CD8-positive, alpha-beta memory T cell (primary cell): ENCODE data around the gene FN1. TPM values are rescaled to one million over a fixed set of nuclear protein-coding genes. Genes with fewer than 3 reads are reported as not detected.
"Not testable (repeated sequence)": the region's sequence is repeated elsewhere in the genome, so short reads cannot be mapped to it uniquely, and the experiment has no call there.

Source experiments
- CTCF ChIA-PET: fragments of 350-600 bp; sonication (Branson Sonifier 250); formaldehyde crosslinking; loops from one replicate; lab custom pipeline; 2021; ENCODE audit warnings: antibody characterized with exemption; lab: Charles Lee
- POLR2A ChIA-PET: fragments of 350-600 bp; sonication (Branson Sonifier 250); formaldehyde crosslinking; loops from one replicate; lab custom pipeline; 2021; ENCODE audit warnings: antibody characterized with exemption; lab: Charles Lee
- DNase-seq, 5 donors: peaks; one replicate each; pipeline versions ENCODE4 v3.0.0 to v3.0.0-alpha.2; 2020 to 2022; ENCODE audit warnings: mixed read lengths in 1 of 5
- H3K27ac ChIP-seq: one replicate; pipeline ENCODE4 v1.7.0; 2013; ENCODE audit warnings: low read depth, mild to moderate bottlenecking, low read length, moderate library complexity
- H3K27me3 ChIP-seq: 2 replicates; pipeline ENCODE4 v1.7.0; 2013; ENCODE audit warnings: low read length, mild to moderate bottlenecking; ENCODE audit not compliant: insufficient read depth, poor library complexity, severe bottlenecking
- H3K36me3 ChIP-seq: 2 replicates; pipeline ENCODE4 v1.7.0; 2013; ENCODE audit warnings: mild to moderate bottlenecking, low read length, moderate library complexity; ENCODE audit not compliant: insufficient read depth
- H3K4me1 ChIP-seq: 2 replicates; pipeline ENCODE4 v1.7.0; 2013; ENCODE audit warnings: mild to moderate bottlenecking, low read length, moderate library complexity; ENCODE audit not compliant: insufficient read depth
- H3K4me3 ChIP-seq: 2 replicates; pipeline ENCODE4 v1.7.0; 2013; ENCODE audit warnings: mild to moderate bottlenecking, low read length
- H3K9me3 ChIP-seq: 2 replicates; pipeline ENCODE4 v1.7.0; 2013; ENCODE audit warnings: mild to moderate bottlenecking, low read length
- H3K27ac Mint-ChIP-seq, 8 donors: one replicate each; pipeline ENCODE4 v1.8.0; 2020 to 2021; ENCODE audit warnings: mixed read lengths in 8 of 8, mild to moderate bottlenecking in 6 of 8, inconsistent platforms in 3 of 8, moderate library complexity in 3 of 8
- H3K27me3 Mint-ChIP-seq, 2 donors: one replicate each; pipeline ENCODE4 v1.8.0; 2020 to 2021; ENCODE audit warnings: mixed read lengths in 2 of 2, mild to moderate bottlenecking in 1 of 2, moderate library complexity in 1 of 2
- H3K36me3 Mint-ChIP-seq, 3 donors: one replicate each; pipeline ENCODE4 v1.8.0; 2020 to 2021; ENCODE audit warnings: mixed read lengths in 3 of 3, inconsistent platforms in 1 of 3, mild to moderate bottlenecking in 1 of 3
- H3K4me1 Mint-ChIP-seq, 3 donors: one replicate each; pipeline ENCODE4 v1.8.0; 2020 to 2021; ENCODE audit warnings: mixed read lengths in 3 of 3, inconsistent platforms in 1 of 3, mild to moderate bottlenecking in 1 of 3
- H3K4me3 Mint-ChIP-seq, 7 donors: one replicate each; pipeline ENCODE4 v1.8.0; 2020 to 2021; ENCODE audit warnings: mixed read lengths in 7 of 7, mild to moderate bottlenecking in 6 of 7, moderate library complexity in 4 of 7, inconsistent platforms in 2 of 7
- H3K9me3 Mint-ChIP-seq, 5 donors: one replicate each; pipeline ENCODE4 v1.8.0; 2020 to 2022; ENCODE audit warnings: mixed read lengths in 5 of 5, mild to moderate bottlenecking in 3 of 5, moderate library complexity in 2 of 5, inconsistent platforms in 1 of 5
- polyA plus RNA-seq: library from polyadenylated mRNA; unstranded; fragments of 300-500 nt; fragmentation: Illumina TruSeq; gene quantifications from one replicate; pipeline ENCODE4 v1.2.3, GENCODE V29; 2021
- total RNA-seq, 2 experiments: library from RNA; stranded (reverse); gene quantifications; one replicate each; pipeline ENCODE4 v1.2.3, GENCODE V29; 2021

FN1 gene
- total and polyA plus RNA-seq, 3 experiments from 2014 or later: 0.08 to 0.31 (median 0.18) TPM

DNA sequence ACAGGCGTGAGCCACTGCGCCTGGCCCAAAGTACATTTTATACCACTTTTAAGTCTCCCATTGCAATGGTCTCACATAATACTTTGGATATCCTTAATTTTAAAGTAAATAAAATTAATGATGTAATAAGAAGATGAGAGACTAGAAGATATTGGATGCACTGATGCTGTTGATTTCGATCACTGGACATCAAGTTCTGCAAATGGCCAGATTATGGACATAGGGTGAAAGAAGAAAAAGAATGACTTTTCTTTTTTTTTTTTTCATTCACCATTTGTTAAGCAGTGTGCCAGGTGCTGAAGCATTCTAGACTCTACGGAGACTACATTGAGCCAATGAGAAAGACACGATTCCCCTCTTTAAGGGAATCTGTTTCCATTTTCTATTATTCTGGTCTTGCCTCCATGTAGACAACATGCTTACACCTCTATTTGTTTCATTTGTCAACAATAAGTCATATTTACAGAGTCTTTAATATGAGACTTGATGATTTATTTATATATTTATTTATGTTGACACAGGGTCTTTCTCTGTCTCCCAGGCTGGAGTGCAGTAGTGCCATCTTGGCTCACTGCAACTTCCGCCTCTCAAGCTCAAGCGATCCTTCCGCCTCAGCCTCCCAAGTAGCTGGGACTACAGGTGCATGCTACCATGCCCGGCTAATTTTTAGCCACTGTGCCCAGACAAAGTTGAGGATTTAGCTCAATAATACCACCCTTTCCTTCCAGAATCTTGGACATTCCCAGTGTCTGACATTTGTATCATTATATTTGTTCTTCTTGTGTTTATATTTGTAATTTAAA is 23.7 kb downstream of the FN1 start:
- no peak overlapping the region for H3K27ac ChIP-seq
- no peak for DNase-seq
- H3K9me3 ChIP-seq: no peaks in the 10 kb centered on the region
- Mint-ChIP-seq H3K36me3 (no peaks in the 10 kb centered on the region), H3K27me3 (peaks cover 2 to 48% of the 10 kb centered on the region in 2 donors), H3K27ac (no peak overlapping the region), H3K9me3 (peaks cover 0 to 2% (median 0%) of the 10 kb centered on the region in 5 donors), H3K4me1 (no peaks in the 10 kb centered on the region), H3K4me3 (no peak overlapping the region)
- no peaks in the 10 kb centered on the region for H3K36me3 ChIP-seq
- no peak overlapping the region for H3K4me3 ChIP-seq
- ChIA-PET CTCF (no interaction called here), POLR2A (no interaction called here)
- no peaks in the 10 kb centered on the region for H3K4me1 ChIP-seq
- no peaks in the 10 kb centered on the region for H3K27me3 ChIP-seq

DNA sequence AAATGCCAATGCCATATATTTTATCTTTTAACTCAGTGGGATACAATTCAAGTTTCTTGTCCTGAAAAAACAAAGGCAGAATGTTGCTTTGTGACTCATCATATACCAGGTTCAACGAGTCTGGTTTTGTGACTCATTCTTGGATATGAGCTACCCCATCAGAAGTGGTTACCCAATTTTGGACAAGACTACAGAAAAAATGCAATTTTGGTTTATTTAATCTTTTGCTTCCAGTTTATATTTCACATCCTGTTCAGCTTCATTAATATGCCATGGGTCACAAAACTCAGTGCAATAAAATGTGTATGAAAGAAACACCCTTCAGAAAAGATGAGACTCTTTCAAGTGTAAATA is 25.0 kb downstream of the FN1 start:
- no peaks in the 10 kb centered on the region for H3K4me1 ChIP-seq
- H3K27me3 ChIP-seq: no peaks in the 10 kb centered on the region
- DNase-seq: no peak
- no peaks in the 10 kb centered on the region for H3K9me3 ChIP-seq
- Mint-ChIP-seq H3K4me3 (no peak overlapping the region), H3K4me1 (no peaks in the 10 kb centered on the region), H3K27ac (no peak overlapping the region), H3K36me3 (no peaks in the 10 kb centered on the region), H3K9me3 (peaks cover 0 to 2% (median 0%) of the 10 kb centered on the region in 5 donors), H3K27me3 (peaks cover 2 to 44% of the 10 kb centered on the region in 2 donors)
- H3K4me3 ChIP-seq: no peak overlapping the region
- H3K36me3 ChIP-seq: no peaks in the 10 kb centered on the region
- ChIA-PET CTCF (interaction anchor here (1.1 kb wide), 1 partner anchor 11 kb away, joined by 3 read pairs; no protein-coding TSS in a partner anchor), POLR2A (no interaction called here)
- H3K27ac ChIP-seq: no peak overlapping the region

DNA sequence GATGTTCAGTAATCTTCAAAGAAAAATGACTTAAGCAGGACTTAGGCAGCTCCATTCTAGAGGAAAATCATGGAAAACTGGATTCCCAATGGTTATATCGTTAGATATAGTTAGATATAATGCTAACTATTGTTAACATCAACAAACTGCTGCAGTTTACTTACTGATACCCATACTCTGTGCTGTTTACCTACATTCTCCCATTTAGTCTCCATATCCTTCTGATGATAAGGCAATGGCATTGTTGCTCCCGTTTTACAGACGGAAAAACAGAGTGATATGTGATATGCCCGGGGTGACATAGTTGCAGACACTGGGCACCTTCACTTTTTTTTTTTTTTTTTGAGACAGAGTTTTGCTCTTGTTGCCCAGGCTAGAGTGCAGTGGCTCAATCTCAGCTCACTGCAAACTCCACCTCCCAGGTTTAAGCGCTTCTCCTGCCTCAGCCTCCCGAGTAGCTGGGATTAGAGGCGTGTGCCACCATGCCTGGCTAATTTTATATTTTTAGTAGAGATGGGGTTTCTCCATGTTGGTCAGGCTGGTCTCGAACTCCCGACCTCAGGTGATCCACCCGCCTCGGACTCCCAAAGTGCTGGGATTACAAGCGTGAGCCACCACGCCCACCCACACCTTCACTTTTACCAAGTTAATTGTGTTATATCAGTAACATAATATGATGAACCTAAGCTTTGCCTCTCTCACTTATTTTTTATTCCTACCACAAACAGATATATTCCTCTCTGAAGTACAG is 25.5 kb downstream of the FN1 start:
- H3K27me3 ChIP-seq, H3K36me3 ChIP-seq, H3K27ac Mint-ChIP-seq, POLR2A ChIA-PET, H3K4me3 Mint-ChIP-seq, H3K9me3 Mint-ChIP-seq, H3K4me1 ChIP-seq, H3K9me3 ChIP-seq, H3K4me3 ChIP-seq, H3K27ac ChIP-seq, DNase-seq, H3K4me1 Mint-ChIP-seq, H3K36me3 Mint-ChIP-seq: not testable (repeated sequence)
- CTCF ChIA-PET: interaction anchor here (1.1 kb wide), 1 partner anchor 12 kb away, joined by 3 read pairs; no protein-coding TSS in a partner anchor
- peaks cover 2 to 44% of the 10 kb centered on the region in 2 donors for H3K27me3 Mint-ChIP-seq

DNA sequence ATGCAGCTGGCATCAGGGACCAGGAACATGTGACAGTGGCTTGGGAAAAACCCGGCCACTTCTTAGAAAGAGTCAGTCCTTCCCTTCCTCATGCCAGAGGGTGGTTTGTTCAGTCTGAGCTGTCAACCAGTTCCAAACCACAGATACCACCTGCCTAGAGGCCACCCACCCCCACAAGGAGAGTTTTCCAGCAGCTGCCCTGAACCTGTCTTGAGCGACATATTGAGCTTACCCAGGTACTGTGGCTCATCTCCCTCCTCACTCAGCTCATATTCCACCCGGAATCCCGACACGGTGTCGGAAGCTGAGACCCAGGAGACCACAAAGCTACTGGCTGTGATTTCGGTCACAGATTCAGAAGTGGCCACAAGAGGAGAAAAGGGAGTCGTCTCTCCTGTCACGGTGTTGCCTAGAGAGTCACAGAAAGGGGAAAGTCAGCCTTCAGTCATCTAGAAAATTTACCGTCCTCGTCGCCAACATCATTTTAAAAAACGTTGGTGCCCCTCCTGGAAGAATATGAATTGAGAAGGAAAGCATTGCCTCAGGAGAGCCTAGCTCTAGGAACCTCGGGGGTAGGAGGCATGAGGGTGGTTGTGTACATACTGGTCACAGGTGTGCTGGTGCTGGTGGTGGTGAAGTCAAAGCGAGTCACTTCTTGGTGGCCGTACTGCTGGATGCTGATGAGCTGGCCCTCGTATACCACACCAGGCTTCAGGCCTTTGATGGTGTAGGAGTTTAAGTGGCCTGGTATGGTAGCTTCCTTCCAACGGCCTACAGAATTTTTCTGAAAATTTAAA is 26.3 kb downstream of the FN1 start:
- Mint-ChIP-seq H3K4me3 (no peak overlapping the region), H3K4me1 (no peaks in the 10 kb centered on the region)

DNA sequence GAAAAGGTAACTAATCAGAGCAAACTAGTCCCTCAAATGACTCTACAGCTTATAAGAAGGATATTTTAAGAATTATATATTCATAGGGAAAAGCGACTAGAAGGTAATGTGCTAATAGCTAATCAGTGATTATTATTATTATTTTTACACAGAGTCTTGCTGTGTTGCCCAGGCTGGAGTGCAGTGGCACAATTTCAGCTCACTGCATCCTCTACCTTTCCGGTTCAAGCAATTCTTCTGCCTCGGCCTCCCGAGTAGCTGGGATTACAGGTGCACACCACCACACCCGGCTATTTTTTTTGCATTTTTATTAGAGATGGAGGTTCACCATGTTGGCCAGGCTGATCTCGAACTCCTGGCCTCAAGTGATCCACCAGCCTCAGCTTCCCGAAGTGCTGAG is 27.4 kb downstream of the FN1 start:
- H3K27ac ChIP-seq, H3K36me3 Mint-ChIP-seq, H3K4me1 Mint-ChIP-seq, DNase-seq, H3K4me3 ChIP-seq, H3K27ac Mint-ChIP-seq, POLR2A ChIA-PET, H3K27me3 ChIP-seq, H3K9me3 Mint-ChIP-seq, CTCF ChIA-PET, H3K9me3 ChIP-seq, H3K4me1 ChIP-seq, H3K4me3 Mint-ChIP-seq, H3K36me3 ChIP-seq: not testable (repeated sequence)
- peaks cover 2 to 28% of the 10 kb centered on the region in 2 donors for H3K27me3 Mint-ChIP-seq

More for the DNA sequence above, 26.3 kb downstream of the FN1 start:
- peaks cover 0 to 2% (median 0%) of the 10 kb centered on the region in 5 donors for H3K9me3 Mint-ChIP-seq
- Histone ChIP-seq H3K36me3 (no peaks in the 10 kb centered on the region), H3K9me3 (no peaks in the 10 kb centered on the region), H3K4me1 (no peaks in the 10 kb centered on the region), H3K4me3 (no peak overlapping the region), H3K27ac (no peak overlapping the region), H3K27me3 (no peaks in the 10 kb centered on the region)
- CTCF ChIA-PET: no interaction called here
- POLR2A ChIA-PET: no interaction called here
- H3K27me3 Mint-ChIP-seq: peaks cover 2 to 37% of the 10 kb centered on the region in 2 donors
- no peaks in the 10 kb centered on the region for H3K36me3 Mint-ChIP-seq
- no peak overlapping the region for H3K27ac Mint-ChIP-seq
- no peak for DNase-seq

DNA sequence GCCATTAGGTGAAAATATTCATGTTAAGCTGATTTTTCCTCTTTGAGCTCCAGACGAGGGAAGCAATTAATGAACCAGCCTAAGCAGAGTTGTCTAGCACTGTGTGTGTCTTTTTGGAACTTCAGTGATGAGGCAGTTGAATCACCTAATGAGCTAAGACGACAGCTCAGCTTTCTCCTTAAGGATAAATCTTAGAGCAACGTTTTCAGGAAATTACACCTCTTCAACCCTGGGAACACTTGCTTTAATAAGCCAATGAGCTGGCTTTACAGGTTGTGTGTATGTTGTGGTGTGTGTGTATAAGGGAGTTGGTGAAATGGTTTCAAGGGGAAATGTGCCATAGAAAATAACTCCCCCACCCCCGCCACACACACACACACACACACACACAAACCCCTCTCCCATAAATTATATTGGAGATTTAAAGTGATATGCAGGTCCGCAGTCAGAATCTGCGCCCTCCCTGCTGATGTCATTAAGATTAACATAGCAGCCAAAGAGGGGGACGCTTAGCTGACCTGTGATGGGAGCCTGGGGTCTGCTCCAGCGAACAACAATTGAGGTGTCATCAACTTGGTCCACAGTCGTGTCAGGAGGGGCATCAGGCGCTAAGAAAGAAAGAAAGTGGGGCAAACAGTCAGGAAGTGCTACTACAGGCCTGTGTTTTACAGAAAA is 28.1 kb downstream of the FN1 start:
- H3K4me3 Mint-ChIP-seq: no peak overlapping the region

DNA sequence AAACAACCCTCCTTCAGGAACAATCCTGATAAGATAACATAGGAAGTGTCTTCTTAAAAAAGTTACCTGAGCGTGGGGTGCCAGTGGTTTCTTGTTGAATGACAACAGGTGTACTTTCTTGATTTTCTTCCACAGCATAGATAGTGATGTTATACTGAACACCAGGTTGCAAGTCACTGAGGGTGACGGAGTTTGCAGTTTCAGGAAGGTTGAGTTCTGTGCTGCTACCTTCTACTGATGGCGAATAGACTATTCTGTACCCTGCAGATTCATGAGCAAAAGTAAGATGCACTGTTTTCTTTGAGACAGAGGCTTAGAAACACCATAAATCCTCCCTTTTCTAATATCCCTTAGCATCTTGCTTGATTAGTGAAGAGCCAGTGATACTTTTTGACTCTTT is 28.8 kb downstream of the FN1 start:
- H3K4me3 ChIP-seq: no peak overlapping the region
- no peaks in the 10 kb centered on the region for H3K27me3 ChIP-seq
- no peak for DNase-seq
- Mint-ChIP-seq H3K9me3 (peaks cover 0 to 2% (median 0%) of the 10 kb centered on the region in 5 donors), H3K27me3 (peaks cover 2 to 18% of the 10 kb centered on the region in 2 donors), H3K4me1 (no peaks in the 10 kb centered on the region), H3K27ac (no peak overlapping the region), H3K36me3 (no peaks in the 10 kb centered on the region), H3K4me3 (no peak overlapping the region)
- no peaks in the 10 kb centered on the region for H3K4me1 ChIP-seq
- ChIA-PET CTCF (no interaction called here), POLR2A (no interaction called here)
- H3K9me3 ChIP-seq: no peaks in the 10 kb centered on the region
- H3K36me3 ChIP-seq: no peaks in the 10 kb centered on the region
- no peak overlapping the region for H3K27ac ChIP-seq

More for the DNA sequence above, 28.1 kb downstream of the FN1 start:
- Histone ChIP-seq H3K4me1 (no peaks in the 10 kb centered on the region), H3K4me3 (no peak overlapping the region), H3K27ac (no peak overlapping the region), H3K9me3 (no peaks in the 10 kb centered on the region), H3K27me3 (no peaks in the 10 kb centered on the region), H3K36me3 (no peaks in the 10 kb centered on the region)
- Mint-ChIP-seq H3K9me3 (peaks cover 0 to 2% (median 0%) of the 10 kb centered on the region in 5 donors), H3K27ac (no peak overlapping the region), H3K27me3 (peaks cover 2 to 23% of the 10 kb centered on the region in 2 donors), H3K36me3 (no peaks in the 10 kb centered on the region), H3K4me1 (no peaks in the 10 kb centered on the region)
- ChIA-PET POLR2A (no interaction called here), CTCF (no interaction called here)
- DNase-seq: no peak
